A549 treated with RU486 at 1 μM for 4 hours (cell line): Measurements from ENCODE around the gene ATP11C. TPM values are rescaled to one million over a fixed set of nuclear protein-coding genes. Genes with fewer than 3 reads are reported as not detected.

Experiments used
- total RNA-seq: library from RNA; stranded (reverse); fragments of 200-300 nt; extraction: Qiagen RNA extraction; gene quantifications from 5 replicates; pipeline ENCODE4 v1.2.3, GENCODE V29; 2022; ENCODE audit warnings: low read depth

ATP11C gene
- total RNA-seq: 5.0 to 15.8 TPM (median 11.7 TPM) in 5 replicates

DNA sequence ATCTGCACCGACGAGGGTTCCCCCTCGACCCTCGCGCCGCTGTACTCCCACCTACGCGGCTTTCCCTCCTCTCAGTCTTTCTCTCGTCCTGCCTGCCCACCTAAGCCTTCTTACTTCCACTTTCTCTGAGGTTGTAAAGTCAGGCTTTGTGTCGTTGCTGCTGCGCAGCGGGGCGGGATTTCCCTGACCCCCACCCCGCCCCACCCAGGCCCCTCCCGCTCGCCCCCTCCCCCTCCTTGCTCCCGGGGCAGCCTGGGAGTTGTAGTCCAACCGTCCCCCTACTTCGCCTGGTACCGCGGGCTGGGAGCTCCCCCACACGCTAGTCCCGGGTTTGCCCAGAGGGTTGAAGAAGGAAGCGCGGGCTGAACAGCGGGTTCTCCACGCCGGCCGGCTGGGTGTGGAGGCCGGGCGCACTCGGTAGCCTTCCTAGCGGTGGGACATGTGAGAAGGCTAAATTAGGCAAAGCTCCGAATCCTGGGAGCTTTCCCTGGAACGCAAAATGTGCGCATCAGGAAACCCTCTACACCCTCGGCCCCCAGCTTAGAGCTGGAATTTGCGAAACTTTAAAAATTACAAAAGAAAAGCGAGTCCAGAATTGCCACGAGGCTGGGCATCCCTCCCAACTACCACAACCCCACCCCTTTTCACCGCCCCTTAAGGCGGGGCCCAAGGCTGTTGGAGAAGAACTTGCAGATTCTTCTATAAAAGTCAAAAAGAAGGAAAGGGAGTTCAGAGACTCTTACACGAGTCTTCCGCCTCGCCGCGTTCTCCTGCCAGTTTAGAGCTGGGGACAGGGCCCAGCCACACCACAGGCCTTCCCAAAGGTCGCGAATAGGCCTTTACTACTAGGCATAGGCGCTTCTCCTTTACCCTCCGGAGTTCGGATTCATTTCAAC, at the start of gene ATP11C:
ATP11C (minus strand) TSS at position 153 of the 896 bp plus-strand sequence. CDS start 1,011 bp downstream, outside the sequence.

DNA sequence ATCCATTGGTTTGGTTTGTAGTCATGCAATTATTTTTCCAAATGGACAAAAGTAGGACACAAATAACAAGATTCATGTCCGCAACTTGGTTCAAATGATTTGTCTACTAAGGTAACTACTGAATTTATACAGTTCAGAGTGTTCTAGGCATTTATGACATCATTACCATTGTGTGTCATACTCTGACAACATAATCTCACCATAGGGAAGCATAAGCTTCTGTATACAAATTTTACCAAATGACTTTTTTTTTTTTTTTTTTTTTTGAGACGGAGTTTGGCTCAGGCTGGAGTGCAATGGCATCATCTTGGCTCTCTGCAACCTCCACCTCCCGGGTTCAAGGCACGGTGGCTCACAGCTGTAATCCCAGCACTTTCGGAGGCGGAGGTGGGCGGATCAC, 32.6 kb upstream of the ATP11C start, which contains the start of gene CXorf66:
CXorf66 (minus strand) TSS at position 101 of the 400 bp plus-strand sequence; CDS start at position 76, 25 bp downstream.

GRCh38 chrX:139708067-139708466, 224.8 kb downstream of the ATP11C start, which contains the start of gene MCF2:
Gene MCF2, minus strand, starts transcription at chrX:139708167. Its CDS starts 56,423 bp downstream, at chrX:139651744.

Other genes with a start within 250 kb of the ATP11C start
- 0.05 to 0.08 TPM in 2 of 5 replicates, not detected in the others for gene MCF2, start 224.9 kb downstream of the ATP11C start, total RNA-seq
- gene CXorf66, start 32.5 kb upstream of the ATP11C start, total RNA-seq: not detected in 5 replicates